DND-41 (cell line): ENCODE data around the gene ANGPTL5.

Experiments used
- ATAC-seq: fragments of 200-7000 bp; cut with Tn5 transposase; 3 replicates; pipeline ENCODE4 v1.9.1; 2021; ENCODE audit warnings: low read depth; ENCODE audit not compliant: insufficient read depth
- DNase-seq: peaks from one replicate; pipeline ENCODE4 v3.0.0-alpha.2; 2020
- H2AFZ ChIP-seq: 2 replicates; pipeline ENCODE4 v1.6.0; 2012; ENCODE audit warnings: low read depth, low read length
- H3K27ac ChIP-seq: 2 replicates; pipeline ENCODE4 v1.5.1; 2012; ENCODE audit warnings: low read length, inconsistent platforms
- H3K27me3 ChIP-seq: fragments of 200-600 bp; sonication (generic); 2 replicates; pipeline ENCODE4 v1.6.0; 2012; ENCODE audit warnings: low read length, mild to moderate bottlenecking, inconsistent platforms; ENCODE audit not compliant: insufficient read depth, poor library complexity
- H3K36me3 ChIP-seq: 2 replicates; pipeline ENCODE4 v1.5.1; 2012; ENCODE audit warnings: low read length, inconsistent platforms; ENCODE audit not compliant: insufficient read depth
- H3K4me1 ChIP-seq: 2 replicates; pipeline ENCODE4 v1.5.1; 2012; ENCODE audit warnings: mild to moderate bottlenecking, low read length; ENCODE audit not compliant: insufficient read depth
- H3K4me2 ChIP-seq: 2 replicates; pipeline ENCODE4 v1.6.0; 2012; ENCODE audit warnings: mild to moderate bottlenecking, moderate library complexity, low read length, inconsistent platforms; ENCODE audit not compliant: insufficient read depth
- H3K4me3 ChIP-seq, 2 experiments: fragments of 200-600 bp in 1 of 2; shearing (Covaris generic) in 1 of 2; 2 replicates each; pipeline ENCODE4 v1.5.1; 2012 to 2016; ENCODE audit warnings: inconsistent platforms in 2 of 2, low read length in 2 of 2, mild to moderate bottlenecking in 2 of 2, low read depth in 1 of 2, moderate library complexity in 1 of 2
- H3K79me2 ChIP-seq: 2 replicates; pipeline ENCODE4 v1.6.0; 2012; ENCODE audit warnings: low read length, inconsistent platforms; ENCODE audit not compliant: insufficient read depth
- H3K9ac ChIP-seq: 2 replicates; pipeline ENCODE4 v1.6.0; 2012; ENCODE audit warnings: low read depth, mild to moderate bottlenecking, inconsistent platforms, low read length, moderate library complexity
- H3K9me3 ChIP-seq: 2 replicates; pipeline ENCODE4 v1.5.1; 2012; ENCODE audit warnings: low read length, moderate library complexity, mild to moderate bottlenecking, inconsistent platforms; ENCODE audit not compliant: insufficient read depth, severe bottlenecking
- H4K20me1 ChIP-seq: 2 replicates; pipeline ENCODE4 v1.6.0; 2012; ENCODE audit warnings: low read length; ENCODE audit not compliant: insufficient read depth
- CTCF ChIP-seq: IDR thresholded peaks from 2 replicates; pipeline ENCODE4 v1.5.1; 2012; ENCODE audit warnings: borderline replicate concordance, low read length, moderate library complexity, mild to moderate bottlenecking; ENCODE audit not compliant: poor library complexity, severe bottlenecking; ENCODE audit errors: extremely low read depth
- EZH2 ChIP-seq: IDR thresholded peaks from 3 replicates; pipeline ENCODE4 v1.6.1; 2012; ENCODE audit warnings: borderline replicate concordance, low read depth, mild to moderate bottlenecking, moderate library complexity, low read length, inconsistent platforms; ENCODE audit not compliant: severe bottlenecking

ANGPTL5 gene

GRCh38 chr11:101880222-101880621 is 36.1 kb downstream of the ANGPTL5 start:
- no peak overlapping the region for H2AFZ ChIP-seq
- no peaks in the 10 kb centered on the region for H3K9me3 ChIP-seq
- TF ChIP-seq CTCF (peak; percentile 59), EZH2 (no peak)
- H3K9ac ChIP-seq = no peak overlapping the region
- DNase-seq (peak; percentile 5), ATAC-seq (peak; percentile 39; the same call in 1 of the 3 replicates)
- no peaks in the 10 kb centered on the region for H3K4me1 ChIP-seq
- H3K36me3 ChIP-seq = no peaks in the 10 kb centered on the region
- H3K4me3 ChIP-seq = no peak overlapping the region
- H3K4me2 ChIP-seq = no peak overlapping the region
- H3K27me3 ChIP-seq = peaks cover 6% of the 10 kb centered on the region
- no peak overlapping the region for H3K27ac ChIP-seq
- no peaks in the 10 kb centered on the region for H3K79me2 ChIP-seq
- H4K20me1 ChIP-seq = no peaks in the 10 kb centered on the region

DNA sequence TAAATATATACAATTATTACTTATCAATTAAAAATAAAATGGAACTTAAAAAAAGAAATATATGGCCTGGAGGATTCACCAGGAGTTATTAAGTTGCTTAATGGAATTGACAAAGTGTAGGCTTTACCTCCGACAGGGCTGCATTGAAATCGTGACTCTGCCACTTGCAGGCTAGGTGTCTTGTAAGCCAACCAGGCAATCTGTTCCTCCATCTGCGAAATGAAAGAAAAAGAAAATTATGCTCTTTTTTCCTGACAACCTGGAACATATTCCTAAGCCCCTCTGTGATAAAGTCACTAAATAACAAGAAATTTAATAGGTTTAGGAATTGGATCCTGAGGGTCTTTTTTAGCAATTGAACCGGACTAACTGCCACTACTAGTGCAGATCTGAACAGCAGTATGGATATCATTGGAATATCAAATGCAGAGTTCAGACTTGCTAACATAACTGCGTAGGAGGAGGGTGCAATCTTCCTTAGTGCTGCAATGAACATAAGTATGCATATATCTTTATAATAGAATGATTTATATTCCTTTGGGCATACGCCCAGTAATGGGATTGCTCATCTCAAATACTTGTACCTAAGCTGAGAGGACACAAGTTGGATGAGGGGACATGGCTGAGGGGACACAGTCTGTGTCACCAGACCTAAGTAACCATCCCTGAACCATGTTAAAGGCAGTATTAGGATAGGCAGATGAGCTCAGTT is 44.0 kb downstream of the ANGPTL5 start:
- Histone ChIP-seq H3K9me3 (no peaks in the 10 kb centered on the region), H3K4me3 (no peak overlapping the region), H3K4me1 (no peaks in the 10 kb centered on the region), H4K20me1 (no peaks in the 10 kb centered on the region), H3K27ac (no peak overlapping the region), H3K79me2 (no peaks in the 10 kb centered on the region), H2AFZ (no peak overlapping the region), H3K9ac (no peak overlapping the region), H3K27me3 (no peaks in the 10 kb centered on the region), H3K4me2 (no peak overlapping the region), H3K36me3 (no peaks in the 10 kb centered on the region)
- no peak for DNase-seq
- ATAC-seq = no peak
- TF ChIP-seq EZH2 (no peak), CTCF (no peak)

- no peak overlapping the region for H3K27ac ChIP-seq
- H3K4me3 ChIP-seq = no peak overlapping the region
- DNase-seq (no peak), ATAC-seq (no peak)
- no peaks in the 10 kb centered on the region for H4K20me1 ChIP-seq
- no peak overlapping the region for H2AFZ ChIP-seq
- H3K9me3 ChIP-seq = no peaks in the 10 kb centered on the region
- H3K9ac ChIP-seq = no peak overlapping the region
- no peak overlapping the region for H3K4me2 ChIP-seq
- no peaks in the 10 kb centered on the region for H3K79me2 ChIP-seq
- H3K4me1 ChIP-seq = no peaks in the 10 kb centered on the region
- TF ChIP-seq EZH2 = no peak
- H3K36me3 ChIP-seq = no peaks in the 10 kb centered on the region
- H3K27me3 ChIP-seq = no peaks in the 10 kb centered on the region
Observed at GRCh38 chr11:101870510-101870909, 45.8 kb downstream of the ANGPTL5 start.

DNA sequence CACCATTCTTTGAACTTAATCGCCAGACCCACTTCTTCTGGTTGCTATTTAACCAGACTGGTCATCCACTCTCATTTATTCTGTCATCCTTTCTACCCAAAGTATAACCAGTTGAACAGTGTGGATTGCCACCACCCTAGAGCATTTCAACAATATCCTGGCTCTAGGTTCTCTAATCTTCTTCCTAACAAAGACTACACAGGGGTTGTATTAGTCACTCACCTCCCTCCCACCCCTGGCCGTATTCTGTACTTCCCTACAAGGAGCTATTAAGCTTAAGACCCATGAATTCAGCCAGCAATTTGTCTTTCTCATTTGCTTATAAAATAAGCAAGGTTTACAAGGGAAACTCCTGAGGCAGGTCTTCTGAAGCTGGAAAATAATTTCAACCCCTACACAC is 48.4 kb downstream of the ANGPTL5 start:
- Histone ChIP-seq H2AFZ (no peak overlapping the region), H3K4me3 (no peak overlapping the region), H3K9me3 (no peaks in the 10 kb centered on the region), H3K9ac (no peak overlapping the region), H4K20me1 (no peaks in the 10 kb centered on the region), H3K36me3 (no peaks in the 10 kb centered on the region), H3K27ac (no peak overlapping the region), H3K27me3 (no peaks in the 10 kb centered on the region), H3K79me2 (no peaks in the 10 kb centered on the region), H3K4me1 (no peaks in the 10 kb centered on the region), H3K4me2 (no peak overlapping the region)
- DNase-seq (no peak), ATAC-seq (no peak)
- TF ChIP-seq EZH2 (no peak), CTCF (no peak)
